Astrocyte (in vitro differentiated cells and primary cell): ENCODE results near the gene SPRTN. TPM values are rescaled to one million over a fixed set of nuclear protein-coding genes. Genes with fewer than 3 reads are reported as not detected.
A peak's percentile ranks its signal among the peaks of the same experiment; 100 is the strongest.

Source experiments
- DNase-seq: peaks from one replicate; pipeline ENCODE4 v3.0.0-alpha.2; 2010; ENCODE audit warnings: low read depth
- FAIRE-seq: peaks from 2 replicates; lab custom pipeline; 2011; peaks lifted over from hg19 to GRCh38; lab: Jason Lieb, UNC
- H2AFZ ChIP-seq: 2 replicates; pipeline ENCODE4 v1.6.0; 2012; ENCODE audit warnings: low read depth, low read length, inconsistent platforms
- H3K27ac ChIP-seq: 2 replicates; pipeline ENCODE4 v1.5.1; 2011; ENCODE audit warnings: low read depth, low read length, inconsistent platforms
- H3K27me3 ChIP-seq: 2 replicates; pipeline ENCODE4 v1.6.0; 2011; ENCODE audit warnings: low read length, inconsistent platforms; ENCODE audit not compliant: insufficient read depth
- H3K36me3 ChIP-seq: 2 replicates; pipeline ENCODE4 v1.5.1; 2011; ENCODE audit warnings: low read length, inconsistent platforms; ENCODE audit not compliant: insufficient read depth
- H3K4me1 ChIP-seq: 2 replicates; pipeline ENCODE4 v1.5.1; 2011; ENCODE audit warnings: low read length, inconsistent platforms; ENCODE audit not compliant: insufficient read depth
- H3K4me2 ChIP-seq: 2 replicates; pipeline ENCODE4 v1.6.0; 2012; ENCODE audit warnings: low read length, inconsistent platforms
- H3K4me3 ChIP-seq: 2 replicates; pipeline ENCODE4 v1.5.1; 2011; ENCODE audit warnings: low read depth, mild to moderate bottlenecking, low read length, inconsistent platforms; ENCODE audit not compliant: insufficient read depth
- H3K79me2 ChIP-seq: 2 replicates; pipeline ENCODE4 v1.6.0; 2012; ENCODE audit warnings: mild to moderate bottlenecking, low read length, inconsistent platforms; ENCODE audit not compliant: insufficient read depth
- H3K9ac ChIP-seq: 2 replicates; pipeline ENCODE4 v1.6.0; 2012; ENCODE audit warnings: mild to moderate bottlenecking, low read length, inconsistent platforms
- H3K9me3 ChIP-seq: 2 replicates; pipeline ENCODE4 v1.5.1; 2012; ENCODE audit warnings: low read depth, mild to moderate bottlenecking, low read length, inconsistent platforms; ENCODE audit not compliant: insufficient read depth
- H4K20me1 ChIP-seq: 2 replicates; pipeline ENCODE4 v1.6.0; 2012; ENCODE audit warnings: low read length, inconsistent platforms; ENCODE audit not compliant: insufficient read depth
- H3K27ac Mint-ChIP-seq: one replicate; pipeline ENCODE4 v1.8.0; 2021; ENCODE audit warnings: mild to moderate bottlenecking, mixed read lengths; ENCODE audit not compliant: unreplicated experiment
- H3K27me3 Mint-ChIP-seq: one replicate; pipeline ENCODE4 v1.8.0; 2021; ENCODE audit warnings: low read depth, mixed read lengths; ENCODE audit not compliant: unreplicated experiment
- H3K36me3 Mint-ChIP-seq: one replicate; pipeline ENCODE4 v1.8.0; 2021; ENCODE audit warnings: low read depth, mixed read lengths; ENCODE audit not compliant: unreplicated experiment
- H3K4me1 Mint-ChIP-seq: one replicate; pipeline ENCODE4 v1.8.0; 2021; ENCODE audit warnings: low read depth, mixed read lengths; ENCODE audit not compliant: unreplicated experiment
- H3K4me3 Mint-ChIP-seq: one replicate; pipeline ENCODE4 v1.8.0; 2021; ENCODE audit warnings: mild to moderate bottlenecking, moderate library complexity, mixed read lengths; ENCODE audit not compliant: unreplicated experiment
- H3K9me3 Mint-ChIP-seq: one replicate; pipeline ENCODE4 v1.8.0; 2021; ENCODE audit warnings: mild to moderate bottlenecking, mixed read lengths; ENCODE audit not compliant: unreplicated experiment
- EZH2 ChIP-seq: IDR thresholded peaks from 2 replicates; pipeline ENCODE4 v1.6.1; 2012; ENCODE audit warnings: mild to moderate bottlenecking, low read length, inconsistent platforms; ENCODE audit not compliant: insufficient read depth
- total RNA-seq: library from RNA; stranded (reverse); gene quantifications from 2 replicates; pipeline ENCODE4 v1.2.1, GENCODE V29; 2021
- TF ChIP-seq, protein P1 (sequence below): IDR thresholded peaks from 2 replicates; pipeline ENCODE4 v1.5.1; 2011; ENCODE audit warnings: low read depth, mild to moderate bottlenecking, inconsistent platforms, low read length, moderate library complexity; ENCODE audit not compliant: insufficient read depth

Gene SPRTN
- total RNA-seq, 1 donor from 2014 or later = 13.6 TPM

DNA sequence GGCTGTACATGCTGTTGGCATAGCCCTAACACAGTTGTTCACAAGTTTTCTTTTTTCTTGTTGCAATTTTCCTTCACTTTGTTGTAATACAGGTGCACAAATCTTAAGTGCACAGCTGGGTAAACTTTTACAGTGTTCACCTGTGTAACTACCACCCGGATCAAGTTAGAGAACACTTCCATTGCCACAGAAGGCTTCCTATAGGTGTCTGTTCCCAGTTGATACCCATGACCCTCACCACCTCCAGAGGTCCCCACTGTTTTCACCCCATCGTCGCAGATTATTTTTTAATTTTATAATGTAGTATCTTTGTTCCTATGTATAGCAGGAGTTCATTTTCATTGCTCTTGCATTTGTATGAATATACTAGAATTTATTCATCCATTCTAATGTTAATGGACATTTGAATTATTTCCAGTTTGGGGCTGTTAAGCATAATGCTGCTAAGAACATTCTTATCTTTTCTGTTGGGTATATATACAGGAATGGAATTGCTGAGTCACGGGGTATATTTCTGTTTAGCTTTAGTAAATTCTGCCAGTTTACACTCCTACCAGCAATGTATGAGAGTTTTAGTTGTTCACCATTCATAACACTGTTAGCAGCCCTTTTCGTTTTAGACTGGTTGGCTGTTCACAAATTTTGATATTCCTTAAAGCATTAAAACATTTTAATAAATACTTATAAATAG lies 16.4 kb downstream of the SPRTN start:
- Histone ChIP-seq H3K9me3 (no peaks in the 10 kb centered on the region), H3K4me1 (peaks cover 5% of the 10 kb centered on the region), H3K4me2 (no peak overlapping the region), H3K79me2 (no peaks in the 10 kb centered on the region), H3K27me3 (no peaks in the 10 kb centered on the region), H3K9ac (no peak overlapping the region), H3K4me3 (no peak overlapping the region), H3K27ac (no peak overlapping the region), H4K20me1 (no peaks in the 10 kb centered on the region), H2AFZ (no peak overlapping the region), H3K36me3 (peaks cover 22% of the 10 kb centered on the region)
- no peak overlapping the region for H3K27ac Mint-ChIP-seq
- peaks cover 12% of the 10 kb centered on the region for H3K4me1 Mint-ChIP-seq
- TF ChIP-seq, protein P1, sequence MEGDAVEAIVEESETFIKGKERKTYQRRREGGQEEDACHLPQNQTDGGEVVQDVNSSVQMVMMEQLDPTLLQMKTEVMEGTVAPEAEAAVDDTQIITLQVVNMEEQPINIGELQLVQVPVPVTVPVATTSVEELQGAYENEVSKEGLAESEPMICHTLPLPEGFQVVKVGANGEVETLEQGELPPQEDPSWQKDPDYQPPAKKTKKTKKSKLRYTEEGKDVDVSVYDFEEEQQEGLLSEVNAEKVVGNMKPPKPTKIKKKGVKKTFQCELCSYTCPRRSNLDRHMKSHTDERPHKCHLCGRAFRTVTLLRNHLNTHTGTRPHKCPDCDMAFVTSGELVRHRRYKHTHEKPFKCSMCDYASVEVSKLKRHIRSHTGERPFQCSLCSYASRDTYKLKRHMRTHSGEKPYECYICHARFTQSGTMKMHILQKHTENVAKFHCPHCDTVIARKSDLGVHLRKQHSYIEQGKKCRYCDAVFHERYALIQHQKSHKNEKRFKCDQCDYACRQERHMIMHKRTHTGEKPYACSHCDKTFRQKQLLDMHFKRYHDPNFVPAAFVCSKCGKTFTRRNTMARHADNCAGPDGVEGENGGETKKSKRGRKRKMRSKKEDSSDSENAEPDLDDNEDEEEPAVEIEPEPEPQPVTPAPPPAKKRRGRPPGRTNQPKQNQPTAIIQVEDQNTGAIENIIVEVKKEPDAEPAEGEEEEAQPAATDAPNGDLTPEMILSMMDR = no peak
- TF ChIP-seq EZH2 = no peak
- H3K4me3 Mint-ChIP-seq = no peak overlapping the region
- H3K36me3 Mint-ChIP-seq = no peaks in the 10 kb centered on the region
- H3K27me3 Mint-ChIP-seq = no peaks in the 10 kb centered on the region
- no peaks in the 10 kb centered on the region for H3K9me3 Mint-ChIP-seq
- FAIRE-seq (no peak), DNase-seq (no peak)

DNA sequence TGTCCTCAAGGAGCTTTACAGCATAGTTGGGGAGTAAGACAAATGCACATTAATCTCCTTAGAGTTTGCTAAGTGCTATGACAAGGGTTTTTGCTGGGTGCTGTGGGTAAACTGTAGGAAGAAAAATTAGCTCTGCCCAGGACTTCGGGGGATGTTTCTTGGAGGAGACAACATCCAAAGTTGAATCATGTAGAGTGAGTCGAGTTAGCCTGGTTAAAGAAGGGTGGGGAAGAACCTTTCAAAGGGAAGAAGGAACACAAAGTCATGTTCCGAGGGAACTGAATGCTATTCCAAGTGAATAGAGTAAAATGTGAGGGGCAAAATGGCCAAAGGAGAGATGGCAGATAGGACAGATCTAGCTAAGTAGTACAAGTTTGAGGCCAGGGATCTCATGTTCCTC lies 17.1 kb downstream of the SPRTN start:
- Histone ChIP-seq H4K20me1 (no peaks in the 10 kb centered on the region), H3K9me3 (no peaks in the 10 kb centered on the region), H3K36me3 (peaks cover 16% of the 10 kb centered on the region), H3K4me1 (peaks cover 5% of the 10 kb centered on the region), H3K27ac (no peak overlapping the region), H3K4me2 (no peak overlapping the region), H3K79me2 (no peaks in the 10 kb centered on the region), H2AFZ (no peak overlapping the region), H3K4me3 (no peak overlapping the region), H3K27me3 (no peaks in the 10 kb centered on the region), H3K9ac (no peak overlapping the region)
- Mint-ChIP-seq H3K27me3 (no peaks in the 10 kb centered on the region), H3K36me3 (no peaks in the 10 kb centered on the region), H3K4me1 (peaks cover 12% of the 10 kb centered on the region), H3K4me3 (no peak overlapping the region), H3K9me3 (no peaks in the 10 kb centered on the region), H3K27ac (peak overlapping the region; percentile 6)
- no peak for FAIRE-seq
- no peak for TF ChIP-seq EZH2
- TF ChIP-seq, protein P1 = no peak
- DNase-seq = no peak

DNA sequence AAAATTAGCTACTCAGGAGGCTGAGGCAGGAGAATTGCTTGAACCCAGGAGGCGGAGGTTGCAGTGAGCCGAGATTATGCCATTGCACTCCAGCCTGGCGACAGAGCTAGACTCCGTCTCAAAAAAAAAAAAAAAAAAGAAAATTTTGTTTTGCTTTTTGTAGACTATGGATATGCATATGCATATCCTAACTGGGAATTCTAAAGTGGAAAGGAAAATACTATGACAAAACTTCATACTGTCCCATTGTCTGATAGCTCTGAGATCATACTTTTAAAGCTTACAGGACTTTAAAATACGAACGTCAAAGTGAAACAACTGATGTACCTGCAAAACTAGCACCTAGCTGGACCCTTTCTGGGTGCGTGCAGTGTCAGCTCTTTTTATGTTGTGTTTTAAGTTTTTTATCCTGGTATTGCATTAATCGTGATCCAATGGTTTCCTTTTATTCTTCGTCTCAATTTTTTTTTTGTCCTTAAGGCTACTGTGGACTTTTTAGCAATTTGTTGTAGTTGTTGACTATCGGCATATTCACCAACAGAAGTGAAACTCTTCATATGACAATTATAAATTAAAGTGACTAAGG lies 19.2 kb downstream of the SPRTN start:
- H3K9me3 ChIP-seq = no peaks in the 10 kb centered on the region
- peak overlapping the region; percentile 51 for H3K27ac Mint-ChIP-seq

More for the DNA sequence above, 19.2 kb downstream of the SPRTN start:
- Histone ChIP-seq H2AFZ (no peak overlapping the region), H3K27ac (no peak overlapping the region), H3K27me3 (no peaks in the 10 kb centered on the region), H3K9ac (no peak overlapping the region), H3K4me3 (no peak overlapping the region), H4K20me1 (no peaks in the 10 kb centered on the region), H3K36me3 (peaks cover 9% of the 10 kb centered on the region), H3K4me2 (no peak overlapping the region), H3K79me2 (no peaks in the 10 kb centered on the region), H3K4me1 (peaks cover 5% of the 10 kb centered on the region)
- no peaks in the 10 kb centered on the region for H3K27me3 Mint-ChIP-seq
- DNase-seq = no peak
- no peak for TF ChIP-seq EZH2
- TF ChIP-seq, protein P1 = no peak
- H3K36me3 Mint-ChIP-seq = peaks cover 4% of the 10 kb centered on the region
- FAIRE-seq = no peak
- no peaks in the 10 kb centered on the region for H3K9me3 Mint-ChIP-seq
- H3K4me1 Mint-ChIP-seq = peaks cover 12% of the 10 kb centered on the region
- H3K4me3 Mint-ChIP-seq = peak overlapping the region; percentile 52
